PC-3 (cell line): ENCODE data around the gene ANGPTL1. TPM values are rescaled to one million over a fixed set of nuclear protein-coding genes. Genes with fewer than 3 reads are reported as not detected.

Experiments used
- ATAC-seq: fragments of 200-7000 bp; cut with Tn5 transposase; 2 replicates; pipeline ENCODE4 v1.9.1; 2020; ENCODE audit warnings: mild to moderate bottlenecking, moderate library complexity
- BruUV-seq: library from RNA; stranded (reverse); fragments of 400-500 nt; replicated peaks from 2 replicates; lab custom pipeline; 2021; lab: Mats Ljungman, UMichigan
- CTCF ChIA-PET: fragments of 300-600 bp; sonication (Branson Sonifier 250); formaldehyde crosslinking; loops from one replicate; lab custom pipeline; 2022; ENCODE audit warnings: antibody characterized with exemption; lab: Charles Lee
- POLR2A ChIA-PET: fragments of 300-600 bp; sonication (Branson Sonifier 250); formaldehyde crosslinking; loops from one replicate; lab custom pipeline; 2022; ENCODE audit warnings: antibody characterized with exemption; ENCODE audit not compliant: unreplicated experiment; lab: Charles Lee
- DNase-seq: peaks from one replicate; pipeline ENCODE4 v3.0.0-alpha.2; 2015
- H2AFZ ChIP-seq: fragments of 300-600 bp; sonication (generic); 2 replicates; pipeline ENCODE4 v1.6.0; 2016; ENCODE audit warnings: antibody characterized with exemption, low read length
- H3F3A ChIP-seq: fragments of 300-600 bp; sonication (generic); one replicate; pipeline ENCODE4 v1.6.0; 2017; ENCODE audit warnings: antibody characterized with exemption, low read length, control low read depth, mild to moderate bottlenecking; ENCODE audit not compliant: unreplicated experiment
- H3K27ac ChIP-seq: fragments of 300-600 bp; sonication (generic); 2 replicates; pipeline ENCODE4 v1.5.1; 2016; ENCODE audit warnings: mild to moderate bottlenecking, low read length
- H3K27me3 ChIP-seq: fragments of 300-600 bp; sonication (generic); 2 replicates; pipeline ENCODE4 v1.6.1; 2016; ENCODE audit warnings: low read length, mixed read lengths
- H3K36me3 ChIP-seq: fragments of 300-600 bp; sonication (generic); 2 replicates; pipeline ENCODE4 v1.6.1; 2016; ENCODE audit warnings: low read depth, mixed run types, low read length, mixed read lengths
- H3K4me1 ChIP-seq: fragments of 300-600 bp; sonication (generic); 2 replicates; pipeline ENCODE4 v1.5.1; 2016; ENCODE audit warnings: low read length; ENCODE audit not compliant: insufficient read depth
- H3K4me2 ChIP-seq: fragments of 300-600 bp; sonication (generic); 2 replicates; pipeline ENCODE4 v1.6.0; 2016; ENCODE audit warnings: low read length
- H3K4me3 ChIP-seq: fragments of 300-600 bp; sonication (generic); 2 replicates; pipeline ENCODE4 v1.5.1; 2016; ENCODE audit warnings: mild to moderate bottlenecking, low read length, mixed read lengths
- H3K79me2 ChIP-seq: fragments of 300-600 bp; sonication (generic); 2 replicates; pipeline ENCODE4 v1.6.1; 2017; ENCODE audit warnings: low read length, mixed read lengths
- H3K9ac ChIP-seq: fragments of 300-600 bp; sonication (generic); 2 replicates; pipeline ENCODE4 v1.6.0; 2016; ENCODE audit warnings: mild to moderate bottlenecking, low read length
- H3K9me2 ChIP-seq: fragments of 300-600 bp; sonication (generic); replicated peaks from 2 replicates; pipeline ENCODE4 v1.6.1; 2016; ENCODE audit warnings: mixed run types, low read length, mixed read lengths
- H3K9me3 ChIP-seq: fragments of 300-600 bp; sonication (generic); 2 replicates; pipeline ENCODE4 v1.6.1; 2016; ENCODE audit warnings: low read length, mixed read lengths
- H4K20me1 ChIP-seq: fragments of 300-600 bp; sonication (generic); 2 replicates; pipeline ENCODE4 v1.6.1; 2016; ENCODE audit warnings: low read length, mixed read lengths
- EZH2 ChIP-seq: fragments of 300-600 bp; sonication (generic); IDR thresholded peaks from one replicate; pipeline ENCODE4 v1.6.1; 2017; ENCODE audit warnings: antibody characterized with exemption, mild to moderate bottlenecking, low read length; ENCODE audit not compliant: unreplicated experiment
- EZH2phosphoT487 ChIP-seq: fragments of 300-600 bp; sonication (generic); IDR thresholded peaks from 2 replicates; pipeline ENCODE4 v1.6.1; 2018; ENCODE audit warnings: mild to moderate bottlenecking, antibody characterized with exemption, low read length, borderline replicate concordance
- intact Hi-C: fragments of 100-400 bp; cut with micrococcal nuclease; formaldehyde crosslinking; loops from 2 replicates; pipeline ENCODE4 v1.9.0; 2023
- total RNA-seq: library from RNA; depleted of rRNA; stranded (reverse); fragments of >200 nt; gene quantifications from 2 replicates; pipeline ENCODE4 v1.2.3, GENCODE V29; 2014
- TF ChIP-seq, protein P1 (sequence below): fragments of 300-600 bp; sonication (generic); conservative IDR thresholded peaks from 2 replicates; pipeline ENCODE4 v1.5.1; 2017; ENCODE audit warnings: antibody characterized with exemption, low read depth, mild to moderate bottlenecking, low read length

Gene ANGPTL1
- total RNA-seq, 1 experiment from 2014 or later = not detected

DNA sequence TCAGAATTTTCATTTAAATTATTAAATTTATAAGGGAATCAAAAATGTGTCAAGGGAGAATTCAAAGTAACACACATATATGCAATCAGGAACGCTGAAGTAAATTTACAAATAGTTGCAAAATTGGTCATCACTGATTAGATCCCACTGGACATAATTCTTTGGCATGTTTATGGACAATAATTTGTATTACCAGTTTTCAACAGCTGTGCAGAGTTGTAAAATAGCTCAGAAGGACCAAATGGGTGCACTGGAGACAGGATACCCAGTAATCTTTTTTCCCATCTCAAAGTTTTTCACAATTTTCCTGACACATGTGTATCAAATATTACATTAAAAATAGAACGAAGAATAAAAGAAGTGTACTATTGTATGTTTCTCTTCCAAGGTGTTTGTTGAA is 4.1 kb upstream of the ANGPTL1 start:
- DNase-seq = no peak
- Histone ChIP-seq H4K20me1 (no peaks in the 10 kb centered on the region), H3K9me3 (no peaks in the 10 kb centered on the region), H3K4me1 (no peaks in the 10 kb centered on the region), H2AFZ (no peak overlapping the region), H3F3A (no peaks in the 10 kb centered on the region), H3K4me3 (no peak overlapping the region), H3K27ac (no peak overlapping the region), H3K4me2 (no peak overlapping the region), H3K27me3 (no peaks in the 10 kb centered on the region), H3K9ac (no peak overlapping the region), H3K9me2 (no peaks in the 10 kb centered on the region), H3K79me2 (no peaks in the 10 kb centered on the region), H3K36me3 (no peaks in the 10 kb centered on the region; the same call in 1 of the 2 replicates)
- ChIA-PET POLR2A (no interaction called here), CTCF (no interaction called here)
- ATAC-seq = no peak
- no TSS peak for BruUV-seq
- TF ChIP-seq EZH2 (no peak), EZH2phosphoT487 (no peak)
- TF ChIP-seq, protein P1, sequence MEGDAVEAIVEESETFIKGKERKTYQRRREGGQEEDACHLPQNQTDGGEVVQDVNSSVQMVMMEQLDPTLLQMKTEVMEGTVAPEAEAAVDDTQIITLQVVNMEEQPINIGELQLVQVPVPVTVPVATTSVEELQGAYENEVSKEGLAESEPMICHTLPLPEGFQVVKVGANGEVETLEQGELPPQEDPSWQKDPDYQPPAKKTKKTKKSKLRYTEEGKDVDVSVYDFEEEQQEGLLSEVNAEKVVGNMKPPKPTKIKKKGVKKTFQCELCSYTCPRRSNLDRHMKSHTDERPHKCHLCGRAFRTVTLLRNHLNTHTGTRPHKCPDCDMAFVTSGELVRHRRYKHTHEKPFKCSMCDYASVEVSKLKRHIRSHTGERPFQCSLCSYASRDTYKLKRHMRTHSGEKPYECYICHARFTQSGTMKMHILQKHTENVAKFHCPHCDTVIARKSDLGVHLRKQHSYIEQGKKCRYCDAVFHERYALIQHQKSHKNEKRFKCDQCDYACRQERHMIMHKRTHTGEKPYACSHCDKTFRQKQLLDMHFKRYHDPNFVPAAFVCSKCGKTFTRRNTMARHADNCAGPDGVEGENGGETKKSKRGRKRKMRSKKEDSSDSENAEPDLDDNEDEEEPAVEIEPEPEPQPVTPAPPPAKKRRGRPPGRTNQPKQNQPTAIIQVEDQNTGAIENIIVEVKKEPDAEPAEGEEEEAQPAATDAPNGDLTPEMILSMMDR = no peak
- intact Hi-C loops = no loop called here

DNA sequence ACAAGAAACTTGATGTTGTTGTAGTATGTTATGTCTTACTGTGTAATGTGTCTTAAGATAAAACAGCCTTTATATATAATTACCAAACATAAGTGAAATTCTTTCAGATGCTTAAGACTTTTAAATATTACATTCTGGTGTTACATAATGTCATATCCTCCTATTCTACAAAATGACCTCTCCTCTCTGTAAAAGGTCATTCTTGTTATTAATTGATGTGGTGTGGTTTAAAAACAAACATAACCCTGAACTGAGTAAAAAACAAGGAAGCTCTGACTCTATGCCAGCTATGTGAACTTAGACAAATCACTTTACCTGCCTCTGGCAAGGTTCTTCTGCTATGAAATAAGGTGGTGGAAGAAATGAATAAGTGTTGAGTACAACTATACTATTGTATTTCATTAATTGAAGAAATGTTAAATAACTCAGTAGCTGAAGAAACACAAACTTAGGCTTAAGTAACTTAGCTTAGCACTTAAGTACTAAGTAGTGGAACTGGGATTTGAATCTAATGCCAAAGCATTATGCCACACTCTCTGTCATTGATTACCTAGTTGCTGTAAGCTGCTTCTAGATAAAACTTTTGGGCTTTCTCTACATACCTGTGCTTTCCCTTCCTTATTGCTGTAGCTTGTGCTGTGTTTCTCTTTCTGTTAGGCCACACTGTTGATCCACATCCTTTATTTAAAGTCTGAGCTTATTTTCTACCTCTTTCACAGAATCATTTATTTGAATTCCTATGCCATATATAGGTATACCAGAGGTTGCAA is 859 bp upstream of the ANGPTL1 start:
- CTCF ChIA-PET = no interaction called here

More for the DNA sequence above, 859 bp upstream of the ANGPTL1 start:
- H3K9me2 ChIP-seq = no peaks in the 10 kb centered on the region
- no peaks in the 10 kb centered on the region for H3K4me1 ChIP-seq
- ATAC-seq (no peak), DNase-seq (no peak)
- H4K20me1 ChIP-seq = no peaks in the 10 kb centered on the region
- H3K9me3 ChIP-seq = no peaks in the 10 kb centered on the region
- H3K4me3 ChIP-seq = no peak overlapping the region
- no peaks in the 10 kb centered on the region for H3K27me3 ChIP-seq
- intact Hi-C loops = no loop called here
- BruUV-seq = no TSS peak
- TF ChIP-seq, protein P1 = no peak
- TF ChIP-seq EZH2phosphoT487 (no peak), EZH2 (no peak)
- H3K27ac ChIP-seq = no peak overlapping the region
- H3K9ac ChIP-seq = no peak overlapping the region
- POLR2A ChIA-PET = no interaction called here
- H3K36me3 ChIP-seq = no peaks in the 10 kb centered on the region
- no peak overlapping the region for H2AFZ ChIP-seq
- no peaks in the 10 kb centered on the region for H3K79me2 ChIP-seq
- no peaks in the 10 kb centered on the region for H3F3A ChIP-seq
- H3K4me2 ChIP-seq = no peak overlapping the region
